Smooth muscle cell (in vitro differentiated cells): ENCODE results near the gene HOXB3. TPM values are rescaled to one million over a fixed set of nuclear protein-coding genes. Genes with fewer than 3 reads are reported as not detected.
"Not testable (repeated sequence)": the region's sequence is repeated elsewhere in the genome, so short reads cannot be mapped to it uniquely, and the experiment has no call there.

Source experiments
- DNase-seq: peaks from one replicate; lab custom pipeline; 2025; ENCODE audit not compliant: unreplicated experiment; lab: John Stamatoyannopoulos, UW
- H2AFZ ChIP-seq: fragments of 200-600 bp; sonication (generic); 2 replicates; pipeline ENCODE4 v1.6.0; 2016; ENCODE audit warnings: antibody characterized with exemption, low read depth, mild to moderate bottlenecking
- H3F3A ChIP-seq: fragments of 200-600 bp; sonication (generic); 2 replicates; pipeline ENCODE4 v1.6.0; 2017; ENCODE audit warnings: antibody characterized with exemption, low read depth
- H3K27ac ChIP-seq: fragments of 200-600 bp; sonication (generic); 2 replicates; pipeline ENCODE4 v1.5.1; 2016; ENCODE audit warnings: low read depth, mild to moderate bottlenecking
- H3K27me3 ChIP-seq: fragments of 200-600 bp; sonication (generic); 2 replicates; pipeline ENCODE4 v1.6.1; 2016; ENCODE audit warnings: low read depth, mild to moderate bottlenecking
- H3K36me3 ChIP-seq: fragments of 200-600 bp; sonication (generic); 2 replicates; pipeline ENCODE4 v1.5.1; 2016; ENCODE audit warnings: low read depth
- H3K4me1 ChIP-seq: fragments of 200-600 bp; sonication (generic); 2 replicates; pipeline ENCODE4 v1.5.1; 2016; ENCODE audit warnings: low read depth
- H3K4me2 ChIP-seq: fragments of 200-600 bp; sonication (generic); 2 replicates; pipeline ENCODE4 v1.6.0; 2016; ENCODE audit warnings: mild to moderate bottlenecking
- H3K4me3 ChIP-seq: fragments of 200-600 bp; sonication (generic); 2 replicates; pipeline ENCODE4 v1.5.1; 2016; ENCODE audit warnings: mild to moderate bottlenecking
- H3K79me2 ChIP-seq: fragments of 200-600 bp; sonication (generic); 2 replicates; pipeline ENCODE4 v1.6.0; 2016; ENCODE audit warnings: low read depth, mild to moderate bottlenecking
- H3K9ac ChIP-seq: fragments of 200-600 bp; sonication (generic); 2 replicates; pipeline ENCODE4 v1.6.0; 2016; ENCODE audit warnings: low read depth
- H3K9me3 ChIP-seq: fragments of 200-600 bp; sonication (generic); replicated peaks from 2 replicates; pipeline ENCODE4 v1.5.1; 2016; ENCODE audit warnings: low read depth
- H4K20me1 ChIP-seq: fragments of 200-600 bp; sonication (generic); 2 replicates; pipeline ENCODE4 v1.6.0; 2016; ENCODE audit warnings: low read depth
- WGBS: methylation state at CpG from one replicate; pipeline ENCODE4 v1.1.7; 2016; ENCODE audit warnings: low lambda C conversion rate; 5-methylcytosine and 5-hydroxymethylcytosine counted together
- polyA plus RNA-seq: library from polyadenylated mRNA; unstranded; fragments of >200 nt; fragmentation: Nextera tagmentation; extraction: Ambion mirVana; gene quantifications from 2 replicates; pipeline ENCODE4 v1.2.1, GENCODE V29; 2016
- total RNA-seq: library from RNA; depleted of rRNA; stranded (reverse); fragments of >200 nt; gene quantifications from 2 replicates; pipeline ENCODE4 v1.2.3, GENCODE V29; 2014
- TF ChIP-seq, protein P1 (sequence below): fragments of 200-600 bp; sonication (generic); IDR thresholded peaks from 2 replicates; pipeline ENCODE4 v1.5.1; 2017; ENCODE audit warnings: borderline replicate concordance, mild to moderate bottlenecking, antibody characterized with exemption; ENCODE audit not compliant: insufficient read depth, poor library complexity, severe bottlenecking

HOXB3 gene
- total and polyA plus RNA-seq, 2 experiments from 2014 or later: 2.8 to 5.1 TPM

DNA sequence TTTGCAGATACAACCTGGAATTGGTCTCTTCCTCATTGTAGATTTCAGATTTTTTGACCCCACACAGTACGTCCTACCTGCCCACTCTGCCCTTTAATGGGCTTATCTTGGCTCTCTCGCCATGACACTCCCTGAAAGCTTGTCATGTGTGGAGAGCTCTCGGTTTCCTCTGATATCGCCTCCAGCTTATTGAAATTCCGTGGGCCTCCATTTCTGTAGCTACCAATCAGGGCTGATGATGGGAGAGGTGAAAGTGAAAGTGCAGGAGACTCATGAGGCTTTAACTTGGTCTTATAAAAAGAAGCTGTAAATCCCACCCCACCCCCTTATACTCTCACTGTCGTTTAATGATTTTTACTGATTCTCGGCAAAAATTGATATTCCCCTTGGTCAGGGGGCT is 76.9 kb downstream of the HOXB3 start:
- H3K4me3 ChIP-seq: no peak overlapping the region
- DNase-seq: no peak
- H3K36me3 ChIP-seq: no peaks in the 10 kb centered on the region
- TF ChIP-seq, protein P1, sequence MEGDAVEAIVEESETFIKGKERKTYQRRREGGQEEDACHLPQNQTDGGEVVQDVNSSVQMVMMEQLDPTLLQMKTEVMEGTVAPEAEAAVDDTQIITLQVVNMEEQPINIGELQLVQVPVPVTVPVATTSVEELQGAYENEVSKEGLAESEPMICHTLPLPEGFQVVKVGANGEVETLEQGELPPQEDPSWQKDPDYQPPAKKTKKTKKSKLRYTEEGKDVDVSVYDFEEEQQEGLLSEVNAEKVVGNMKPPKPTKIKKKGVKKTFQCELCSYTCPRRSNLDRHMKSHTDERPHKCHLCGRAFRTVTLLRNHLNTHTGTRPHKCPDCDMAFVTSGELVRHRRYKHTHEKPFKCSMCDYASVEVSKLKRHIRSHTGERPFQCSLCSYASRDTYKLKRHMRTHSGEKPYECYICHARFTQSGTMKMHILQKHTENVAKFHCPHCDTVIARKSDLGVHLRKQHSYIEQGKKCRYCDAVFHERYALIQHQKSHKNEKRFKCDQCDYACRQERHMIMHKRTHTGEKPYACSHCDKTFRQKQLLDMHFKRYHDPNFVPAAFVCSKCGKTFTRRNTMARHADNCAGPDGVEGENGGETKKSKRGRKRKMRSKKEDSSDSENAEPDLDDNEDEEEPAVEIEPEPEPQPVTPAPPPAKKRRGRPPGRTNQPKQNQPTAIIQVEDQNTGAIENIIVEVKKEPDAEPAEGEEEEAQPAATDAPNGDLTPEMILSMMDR: no peak
- peaks cover 8% of the 10 kb centered on the region for H3F3A ChIP-seq
- no peak overlapping the region for H2AFZ ChIP-seq
- H3K27ac ChIP-seq: no peak overlapping the region
- H3K9me3 ChIP-seq: no peaks in the 10 kb centered on the region
- WGBS: 74% methylated on average over 7 of the region's 7 CpGs
- peaks cover 4% of the 10 kb centered on the region for H3K4me1 ChIP-seq
- no peaks in the 10 kb centered on the region for H3K79me2 ChIP-seq
- no peak overlapping the region for H3K9ac ChIP-seq
- peaks cover 14% of the 10 kb centered on the region for H3K27me3 ChIP-seq
- H4K20me1 ChIP-seq: no peaks in the 10 kb centered on the region
- H3K4me2 ChIP-seq: no peak overlapping the region

DNA sequence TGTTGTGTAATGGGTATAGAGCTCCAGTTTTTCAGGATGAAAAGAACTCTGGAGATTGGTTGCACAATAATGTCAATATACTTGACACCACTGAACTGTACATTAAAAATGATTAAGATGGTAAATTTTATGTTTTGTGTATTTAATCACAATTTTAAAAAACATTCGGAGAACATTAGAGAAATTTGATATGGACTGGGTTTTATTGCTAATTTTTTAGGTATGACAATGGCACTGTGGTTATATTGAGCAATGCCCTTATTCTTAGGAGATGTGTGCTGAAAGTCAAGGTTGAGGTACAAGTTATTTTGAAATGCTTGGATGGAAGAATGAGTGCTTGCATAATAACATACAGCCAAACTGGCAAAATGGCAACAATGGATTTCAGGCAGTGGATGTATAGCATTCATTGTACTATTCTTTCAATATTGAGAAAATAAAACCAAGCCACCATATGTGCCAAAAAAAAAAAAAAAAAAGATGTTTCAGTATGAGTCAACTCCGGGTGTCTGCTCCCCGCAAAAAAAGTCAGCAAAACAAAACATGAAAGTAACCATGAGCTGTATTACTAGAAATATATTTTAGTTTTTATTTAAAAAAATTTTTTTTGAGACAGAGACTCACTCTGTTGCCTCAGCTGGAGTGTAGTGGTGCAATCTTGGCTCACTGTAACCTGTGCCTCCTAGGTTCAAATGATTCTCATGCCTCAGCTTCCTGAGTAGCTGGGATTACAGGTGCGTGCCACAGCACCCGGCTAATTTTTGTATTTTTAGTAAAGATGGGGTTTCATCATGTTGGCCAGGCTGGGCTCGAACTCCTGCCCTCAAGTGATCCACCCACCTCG is 79.1 kb downstream of the HOXB3 start:
- Histone ChIP-seq H3F3A (peaks cover 4% of the 10 kb centered on the region), H3K9ac (no peak overlapping the region), H3K27ac (no peak overlapping the region), H3K9me3 (no peaks in the 10 kb centered on the region), H3K79me2 (no peaks in the 10 kb centered on the region), H3K36me3 (no peaks in the 10 kb centered on the region), H3K4me3 (no peak overlapping the region), H3K4me1 (no peaks in the 10 kb centered on the region), H3K4me2 (no peak overlapping the region), H4K20me1 (no peaks in the 10 kb centered on the region), H2AFZ (no peak overlapping the region), H3K27me3 (peaks cover 4% of the 10 kb centered on the region)
- TF ChIP-seq, protein P1: no peak
- 88% methylated on average over 7 of the region's 7 CpGs for WGBS
- no peak for DNase-seq

DNA sequence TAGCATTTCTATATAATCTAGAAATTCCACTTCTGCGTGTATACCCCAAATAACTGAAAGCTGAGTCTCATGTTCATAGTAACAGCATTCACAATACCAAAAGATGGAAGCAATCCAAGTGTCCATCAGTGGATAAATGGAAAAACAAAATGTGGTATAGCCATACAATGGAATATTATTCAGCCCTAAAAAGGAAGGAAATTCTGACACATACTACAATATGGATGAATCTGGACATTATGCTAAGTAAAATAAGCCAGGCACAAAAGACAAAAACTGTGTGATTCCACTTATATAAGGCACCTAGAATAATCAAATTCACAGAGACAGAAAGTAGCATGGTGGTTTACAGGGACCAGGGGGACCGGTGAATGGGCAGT is 79.7 kb downstream of the HOXB3 start:
- Histone ChIP-seq H2AFZ (no peak overlapping the region), H3K79me2 (no peaks in the 10 kb centered on the region), H3K9me3 (no peaks in the 10 kb centered on the region), H4K20me1 (no peaks in the 10 kb centered on the region), H3K27ac (no peak overlapping the region), H3K9ac (no peak overlapping the region), H3K4me3 (no peak overlapping the region), H3K4me1 (no peaks in the 10 kb centered on the region), H3K36me3 (no peaks in the 10 kb centered on the region), H3K27me3 (peaks cover 4% of the 10 kb centered on the region), H3F3A (peaks cover 5% of the 10 kb centered on the region), H3K4me2 (no peak overlapping the region)
- 97% methylated on average over 2 of the region's 2 CpGs for WGBS
- TF ChIP-seq, protein P1: no peak
- no peak for DNase-seq

DNA sequence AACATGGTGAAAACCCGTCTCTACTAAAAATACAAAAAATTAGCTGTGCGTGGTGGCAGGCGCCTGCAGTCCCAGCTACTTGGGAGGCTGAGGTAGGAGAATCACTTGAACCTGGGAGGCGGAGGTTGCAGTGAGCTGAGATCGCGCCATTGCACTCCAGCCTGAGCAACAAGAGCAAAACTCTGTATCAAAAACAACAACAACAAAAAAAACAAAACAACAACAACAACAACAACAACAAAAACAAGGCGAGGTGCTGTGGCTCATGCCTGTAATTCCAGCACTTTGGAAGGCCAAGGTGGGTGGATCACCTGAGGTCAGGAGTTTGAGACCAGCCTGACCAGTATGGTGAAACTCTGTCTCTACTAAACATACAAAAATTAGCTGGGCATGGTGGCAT is 80.3 kb downstream of the HOXB3 start:
- not testable (repeated sequence) for H3K4me3 ChIP-seq, H3K79me2 ChIP-seq, H4K20me1 ChIP-seq, H3K4me2 ChIP-seq, H2AFZ ChIP-seq, H3K27ac ChIP-seq, H3K27me3 ChIP-seq, H3K9me3 ChIP-seq, H3K9ac ChIP-seq, H3K4me1 ChIP-seq, DNase-seq, H3F3A ChIP-seq, H3K36me3 ChIP-seq
- 97% methylated on average over 7 of the region's 7 CpGs for WGBS
